MCF 10A (cell line): Measurements from ENCODE around the gene CLEC3B. TPM values are rescaled to one million over a fixed set of nuclear protein-coding genes. Genes with fewer than 3 reads are reported as not detected.

Experiments used
- BruUV-seq: library from RNA; stranded (reverse); fragments of 400-500 nt; replicated peaks from 2 replicates; lab custom pipeline; 2021; lab: Mats Ljungman, UMichigan
- CTCF ChIA-PET: fragments of 300-600 bp; sonication (Branson Sonifier 250); formaldehyde crosslinking; extraction: SDS; loops from one replicate; lab custom pipeline; 2021; ENCODE audit warnings: antibody characterized with exemption, inconsistent platforms; lab: Yijun Ruan, JAX
- POLR2A ChIA-PET: fragments of 300-600, 350-650 bp; sonication (Branson Sonifier 250); formaldehyde crosslinking; extraction: SDS; loops from one replicate; lab custom pipeline; 2020; ENCODE audit warnings: antibody characterized with exemption, inconsistent platforms; lab: Yijun Ruan, JAX
- DNase-seq: peaks from one replicate; pipeline ENCODE4 v3.0.0-alpha.2; 2018; ENCODE audit not compliant: unreplicated experiment
- H3K27ac Mint-ChIP-seq: one replicate; pipeline ENCODE4 v1.8.0; 2022; ENCODE audit warnings: mild to moderate bottlenecking, low read depth, mixed read lengths; ENCODE audit not compliant: unreplicated experiment
- H3K27me3 Mint-ChIP-seq: one replicate; pipeline ENCODE4 v1.8.0; 2022; ENCODE audit warnings: mixed read lengths; ENCODE audit not compliant: insufficient read depth, unreplicated experiment
- H3K36me3 Mint-ChIP-seq: one replicate; pipeline ENCODE4 v1.8.0; 2022; ENCODE audit warnings: mild to moderate bottlenecking, moderate library complexity, mixed read lengths; ENCODE audit not compliant: insufficient read depth, unreplicated experiment
- H3K4me1 Mint-ChIP-seq: one replicate; pipeline ENCODE4 v1.8.0; 2022; ENCODE audit warnings: mixed read lengths; ENCODE audit not compliant: insufficient read depth, unreplicated experiment
- H3K4me3 Mint-ChIP-seq: one replicate; pipeline ENCODE4 v1.8.0; 2022; ENCODE audit warnings: mild to moderate bottlenecking, moderate library complexity, mixed read lengths; ENCODE audit not compliant: unreplicated experiment
- H3K9me3 Mint-ChIP-seq: one replicate; pipeline ENCODE4 v1.8.0; 2022; ENCODE audit warnings: mixed read lengths; ENCODE audit not compliant: unreplicated experiment
- intact Hi-C: fragments of 100-400 bp; cut with micrococcal nuclease; formaldehyde crosslinking; loops from 2 replicates; pipeline ENCODE4 v1.14.1; 2022
- total RNA-seq: library from RNA; stranded (reverse); gene quantifications from 2 replicates; pipeline ENCODE4 v1.2.3, GENCODE V29; 2022
- TF ChIP-seq, protein P1 (sequence below): fragments of 200-600 bp; IDR thresholded peaks from one replicate; pipeline ENCODE4 v1.8.0; 2022; ENCODE audit warnings: antibody characterized with exemption, mild to moderate bottlenecking; ENCODE audit not compliant: unreplicated experiment

The CLEC3B gene
- total RNA-seq, 1 experiment from 2014 or later: not detected

DNA sequence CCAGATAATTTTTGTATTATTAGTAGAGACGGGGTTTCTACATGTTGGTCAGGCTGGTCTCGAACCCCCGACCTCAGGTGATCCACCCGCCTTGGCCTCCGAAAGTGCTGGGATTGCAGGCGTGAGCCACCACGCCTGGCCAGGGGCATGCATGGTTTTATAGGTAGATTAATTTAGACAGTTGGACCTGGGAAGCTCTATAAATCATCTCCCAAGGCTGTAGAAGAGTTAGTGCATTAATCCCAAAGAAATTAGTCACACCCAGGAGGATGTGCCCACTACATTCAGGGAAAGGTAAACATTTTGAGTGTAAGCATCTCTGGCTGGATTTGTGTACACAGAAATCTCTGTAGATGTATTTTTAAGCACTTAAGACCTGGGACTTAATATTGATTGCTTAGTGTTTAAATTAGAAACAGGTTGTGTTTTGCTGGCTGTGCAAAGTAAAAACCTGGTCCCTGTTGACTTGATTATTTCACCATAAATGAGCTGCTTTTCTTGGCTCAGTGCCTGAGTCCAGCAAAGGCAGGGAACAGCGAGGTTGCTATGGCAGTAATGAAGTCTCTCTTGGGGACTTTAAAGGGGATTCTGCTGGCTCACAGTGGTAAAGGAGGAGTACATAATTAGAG lies 30.8 kb upstream of the CLEC3B start:
- no TSS peak for BruUV-seq
- intact Hi-C loops: no loop called here
- CTCF ChIA-PET: interaction anchor here (0.9 to 1.6 kb wide), 5 partner anchors 13 to 1296 kb away, joined by 3 to 4 read pairs (median 3); partner anchors contain the start of genes EXOSC7 and ZDHHC3
- Mint-ChIP-seq H3K27me3 (no peaks in the 10 kb centered on the region), H3K4me1 (peaks cover 40% of the 10 kb centered on the region), H3K36me3 (peaks cover 68% of the 10 kb centered on the region), H3K4me3 (no peak overlapping the region), H3K27ac (peak overlapping the region; percentile 76), H3K9me3 (no peaks in the 10 kb centered on the region)
- peak; percentile 70 for DNase-seq
- POLR2A ChIA-PET: interaction anchor here (1.3 to 4.9 kb wide), 3 partner anchors 13 to 20 kb away, joined by 4 to 60 read pairs (median 24); partner anchors contain the start of genes EXOSC7 and ZDHHC3
- TF ChIP-seq, protein P1, sequence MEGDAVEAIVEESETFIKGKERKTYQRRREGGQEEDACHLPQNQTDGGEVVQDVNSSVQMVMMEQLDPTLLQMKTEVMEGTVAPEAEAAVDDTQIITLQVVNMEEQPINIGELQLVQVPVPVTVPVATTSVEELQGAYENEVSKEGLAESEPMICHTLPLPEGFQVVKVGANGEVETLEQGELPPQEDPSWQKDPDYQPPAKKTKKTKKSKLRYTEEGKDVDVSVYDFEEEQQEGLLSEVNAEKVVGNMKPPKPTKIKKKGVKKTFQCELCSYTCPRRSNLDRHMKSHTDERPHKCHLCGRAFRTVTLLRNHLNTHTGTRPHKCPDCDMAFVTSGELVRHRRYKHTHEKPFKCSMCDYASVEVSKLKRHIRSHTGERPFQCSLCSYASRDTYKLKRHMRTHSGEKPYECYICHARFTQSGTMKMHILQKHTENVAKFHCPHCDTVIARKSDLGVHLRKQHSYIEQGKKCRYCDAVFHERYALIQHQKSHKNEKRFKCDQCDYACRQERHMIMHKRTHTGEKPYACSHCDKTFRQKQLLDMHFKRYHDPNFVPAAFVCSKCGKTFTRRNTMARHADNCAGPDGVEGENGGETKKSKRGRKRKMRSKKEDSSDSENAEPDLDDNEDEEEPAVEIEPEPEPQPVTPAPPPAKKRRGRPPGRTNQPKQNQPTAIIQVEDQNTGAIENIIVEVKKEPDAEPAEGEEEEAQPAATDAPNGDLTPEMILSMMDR: no peak

GRCh38 chr3:44996556-44996969 lies 29.5 kb upstream of the CLEC3B start:
- no peaks in the 10 kb centered on the region for H3K27me3 Mint-ChIP-seq
- no peak for DNase-seq
- H3K4me3 Mint-ChIP-seq: no peak overlapping the region
- CTCF ChIA-PET: interaction anchor here (1.6 kb wide), 1 partner anchor 82 kb away, joined by 3 read pairs; no protein-coding TSS in a partner anchor
- BruUV-seq: no TSS peak
- intact Hi-C loops: no loop called here
- TF ChIP-seq, protein P1: no peak
- peaks cover 67% of the 10 kb centered on the region for H3K36me3 Mint-ChIP-seq
- no peaks in the 10 kb centered on the region for H3K9me3 Mint-ChIP-seq
- peaks cover 36% of the 10 kb centered on the region for H3K4me1 Mint-ChIP-seq
- POLR2A ChIA-PET: interaction anchor here (1.2 to 4.9 kb wide), 2 partner anchors 13 to 21 kb away, joined by 3 to 60 read pairs; partner anchors contain the start of genes EXOSC7 and ZDHHC3
- no peak overlapping the region for H3K27ac Mint-ChIP-seq

DNA sequence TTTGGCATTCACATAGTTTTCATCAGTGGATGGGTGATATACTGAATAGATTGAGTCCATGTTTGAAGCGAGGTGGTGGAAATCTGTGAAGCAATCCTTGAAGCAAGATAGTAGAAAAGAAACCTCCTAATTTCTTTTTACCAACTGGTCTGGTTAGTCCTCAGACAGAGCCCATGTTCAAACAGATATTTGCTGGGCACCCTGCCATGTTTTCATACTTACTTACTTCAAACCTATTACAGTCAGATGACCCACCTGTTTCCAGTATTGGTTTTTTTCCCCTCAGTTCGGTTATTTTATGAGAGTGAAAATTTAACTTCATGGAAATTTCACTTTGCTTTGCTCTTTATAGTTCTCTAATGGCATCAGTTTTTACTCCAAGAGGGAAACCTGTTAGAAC lies 26.3 kb upstream of the CLEC3B start:
- Mint-ChIP-seq H3K27ac (no peak overlapping the region), H3K4me1 (peaks cover 11% of the 10 kb centered on the region), H3K27me3 (no peaks in the 10 kb centered on the region), H3K9me3 (no peaks in the 10 kb centered on the region), H3K4me3 (no peak overlapping the region), H3K36me3 (peaks cover 83% of the 10 kb centered on the region)
- DNase-seq: no peak
- POLR2A ChIA-PET: no interaction called here
- BruUV-seq: no TSS peak
- TF ChIP-seq, protein P1: no peak
- intact Hi-C loops: no loop called here
- CTCF ChIA-PET: interaction anchor here (0.6 to 0.9 kb wide), 3 partner anchors 22 to 1120 kb away, joined by 3 read pairs; partner anchors contain the start of gene EXOSC7

- TF ChIP-seq, protein P1: no peak
Measured at GRCh38 chr3:45000823-45001222, 25.3 kb upstream of the CLEC3B start.

More at GRCh38 chr3:45000823-45001222, 25.3 kb upstream of the CLEC3B start:
- no peaks in the 10 kb centered on the region for H3K9me3 Mint-ChIP-seq
- POLR2A ChIA-PET: interaction anchor here (0.9 kb wide), 1 partner anchor 11 kb away, joined by 3 read pairs; no protein-coding TSS in a partner anchor
- intact Hi-C loops: no loop called here
- peaks cover 86% of the 10 kb centered on the region for H3K36me3 Mint-ChIP-seq
- no peak for DNase-seq
- CTCF ChIA-PET: interaction anchor here (0.6 to 3.1 kb wide), 2 partner anchors 9 to 14 kb away, joined by 3 to 15 read pairs; no protein-coding TSS in a partner anchor
- no TSS peak for BruUV-seq
- H3K4me1 Mint-ChIP-seq: peaks cover under 1% of the 10 kb centered on the region
- no peaks in the 10 kb centered on the region for H3K27me3 Mint-ChIP-seq
- no peak overlapping the region for H3K27ac Mint-ChIP-seq
- H3K4me3 Mint-ChIP-seq: no peak overlapping the region
